Activated CD8-positive, alpha-beta T cell treated with anti-CD3 and anti-CD28 coated beads for 36 hours (primary cell): ENCODE measurements around the gene CCDC146. TPM values are rescaled to one million over a fixed set of nuclear protein-coding genes. Genes with fewer than 3 reads are reported as not detected.

Experiments
- ATAC-seq: fragments of 200-7000 bp; cut with Tn5 transposase; one replicate; pipeline ENCODE4 v1.10.0; 2021; ENCODE audit warnings: mild to moderate bottlenecking, moderate library complexity
- CTCF ChIA-PET: fragments of 350-600 bp; sonication (Branson Sonifier 250); formaldehyde crosslinking; loops from one replicate; lab custom pipeline; 2021; ENCODE audit warnings: antibody characterized with exemption; lab: Charles Lee
- POLR2A ChIA-PET: fragments of 350-600 bp; sonication (Branson Sonifier 250); formaldehyde crosslinking; loops from one replicate; lab custom pipeline; 2021; ENCODE audit warnings: antibody characterized with exemption; lab: Charles Lee
- DNase-seq: peaks from one replicate; pipeline ENCODE4 v3.0.0-alpha.2; 2020
- H3K27ac Mint-ChIP-seq: one replicate; pipeline ENCODE4 v1.8.0; 2021; ENCODE audit warnings: mild to moderate bottlenecking, mixed read lengths
- H3K27me3 Mint-ChIP-seq: one replicate; pipeline ENCODE4 v1.8.0; 2021; ENCODE audit warnings: mixed read lengths
- H3K36me3 Mint-ChIP-seq: one replicate; pipeline ENCODE4 v1.8.0; 2021; ENCODE audit warnings: low read depth, mixed read lengths
- H3K4me1 Mint-ChIP-seq: one replicate; pipeline ENCODE4 v1.8.0; 2021; ENCODE audit warnings: low read depth, mixed read lengths
- H3K4me3 Mint-ChIP-seq: one replicate; pipeline ENCODE4 v1.8.0; 2021; ENCODE audit warnings: mild to moderate bottlenecking, moderate library complexity, mixed read lengths
- H3K9me3 Mint-ChIP-seq: one replicate; pipeline ENCODE4 v1.8.0; 2021; ENCODE audit warnings: mixed read lengths
- CTCF ChIP-seq: fragments of 200-600 bp; IDR thresholded peaks from one replicate; pipeline ENCODE4 v1.8.0; 2022; ENCODE audit warnings: antibody characterized with exemption, mild to moderate bottlenecking
- intact Hi-C: fragments of 100-400 bp; cut with micrococcal nuclease; formaldehyde crosslinking; loops from one replicate; pipeline ENCODE4 v1.10.0; 2022
- total RNA-seq, 2 experiments: library from RNA; stranded (reverse); gene quantifications; one replicate each; pipeline ENCODE4 v1.2.3, GENCODE V29; 2021

The CCDC146 gene
- total RNA-seq, 2 experiments from 2014 or later, result 2.1 to 2.6 TPM

GRCh38 chr7:77316219-77316978 is 194.0 kb downstream of the CCDC146 start:
- TF ChIP-seq CTCF, result no peak

GRCh38 chr7:77318019-77318418 is 195.6 kb downstream of the CCDC146 start:
- no peaks in the 10 kb centered on the region for H3K4me1 Mint-ChIP-seq
- H3K27ac Mint-ChIP-seq, result no peak overlapping the region
- H3K9me3 Mint-ChIP-seq, result no peaks in the 10 kb centered on the region
- H3K27me3 Mint-ChIP-seq, result no peaks in the 10 kb centered on the region
- H3K4me3 Mint-ChIP-seq, result no peak overlapping the region
- ATAC-seq, result no peak
- intact Hi-C loops, result no loop called here
- H3K36me3 Mint-ChIP-seq, result peaks cover 12% of the 10 kb centered on the region
- TF ChIP-seq CTCF, result no peak
- CTCF ChIA-PET, result no interaction called here
- POLR2A ChIA-PET, result interaction anchor here (0.6 kb wide), 1 partner anchor 10 kb away, joined by 4 read pairs; no protein-coding TSS in a partner anchor
- no peak for DNase-seq

More at GRCh38 chr7:77316219-77316978, 194.0 kb downstream of the CCDC146 start:
- Mint-ChIP-seq H3K4me1 (no peaks in the 10 kb centered on the region), H3K9me3 (no peaks in the 10 kb centered on the region), H3K27me3 (no peaks in the 10 kb centered on the region), H3K36me3 (peaks cover 16% of the 10 kb centered on the region), H3K4me3 (no peak overlapping the region), H3K27ac (no peak overlapping the region)
- intact Hi-C loops, result no loop called here
- ATAC-seq, result no peak
- ChIA-PET CTCF (interaction anchor here (1.0 to 1.1 kb wide), 2 partner anchors 12 kb away, joined by 3 read pairs; no protein-coding TSS in a partner anchor), POLR2A (no interaction called here)
- DNase-seq, result no peak

GRCh38 chr7:77320137-77320536 is 197.7 kb downstream of the CCDC146 start:
- ATAC-seq (no peak), DNase-seq (no peak)
- CTCF ChIA-PET, result interaction anchor here (1.2 kb wide), 1 partner anchor 24 kb away, joined by 3 read pairs; no protein-coding TSS in a partner anchor
- no peak overlapping the region for H3K4me3 Mint-ChIP-seq
- H3K27ac Mint-ChIP-seq, result no peak overlapping the region
- intact Hi-C loops, result no loop called here
- H3K9me3 Mint-ChIP-seq, result no peaks in the 10 kb centered on the region
- no peak for TF ChIP-seq CTCF
- H3K36me3 Mint-ChIP-seq, result peaks cover 12% of the 10 kb centered on the region
- no peaks in the 10 kb centered on the region for H3K4me1 Mint-ChIP-seq
- POLR2A ChIA-PET, result no interaction called here
- H3K27me3 Mint-ChIP-seq, result no peaks in the 10 kb centered on the region

- ATAC-seq, result no peak
- intact Hi-C loops, result no loop called here
- ChIA-PET POLR2A (no interaction called here), CTCF (interaction anchor here (1.2 to 3.1 kb wide), 2 partner anchors 24 to 74 kb away, joined by 3 to 9 read pairs; no protein-coding TSS in a partner anchor)
- H3K4me3 Mint-ChIP-seq, result no peak overlapping the region
- TF ChIP-seq CTCF, result no peak
- H3K36me3 Mint-ChIP-seq, result peaks cover 12% of the 10 kb centered on the region
- no peak overlapping the region for H3K27ac Mint-ChIP-seq
- no peaks in the 10 kb centered on the region for H3K27me3 Mint-ChIP-seq
- DNase-seq, result no peak
- no peaks in the 10 kb centered on the region for H3K4me1 Mint-ChIP-seq
- H3K9me3 Mint-ChIP-seq, result no peaks in the 10 kb centered on the region
Observed at GRCh38 chr7:77320714-77321113, 198.3 kb downstream of the CCDC146 start.

GRCh38 chr7:77321300-77321699 is 198.9 kb downstream of the CCDC146 start:
- no peaks in the 10 kb centered on the region for H3K9me3 Mint-ChIP-seq
- H3K4me3 Mint-ChIP-seq, result no peak overlapping the region
- no peaks in the 10 kb centered on the region for H3K27me3 Mint-ChIP-seq
- H3K36me3 Mint-ChIP-seq, result peaks cover 12% of the 10 kb centered on the region
- intact Hi-C loops, result no loop called here
- ChIA-PET CTCF (interaction anchor here (3.1 kb wide), 1 partner anchor 74 kb away, joined by 9 read pairs; no protein-coding TSS in a partner anchor), POLR2A (no interaction called here)
- no peak for ATAC-seq
- peaks cover 5% of the 10 kb centered on the region for H3K4me1 Mint-ChIP-seq
- TF ChIP-seq CTCF, result no peak
- no peak for DNase-seq
- no peak overlapping the region for H3K27ac Mint-ChIP-seq
